Trophoblast cell (in vitro differentiated cells and primary cell): Measurements from ENCODE around the gene COQ2.
"Not testable (repeated sequence)": the region's sequence is repeated elsewhere in the genome, so short reads cannot be mapped to it uniquely, and the experiment has no call there.

ENCODE experiments used
- DNase-seq, 2 donors: peaks; one replicate each; pipeline ENCODE4 v3.0.0-alpha.2; 2016
- H2AFZ ChIP-seq: 2 replicates; pipeline ENCODE4 v1.6.1; 2013; ENCODE audit warnings: low read length, moderate library complexity, mild to moderate bottlenecking; ENCODE audit not compliant: insufficient read depth, poor library complexity
- H2AK5ac ChIP-seq: 2 replicates; pipeline ENCODE4 v1.6.1; 2013; ENCODE audit warnings: mild to moderate bottlenecking, low read length
- H2BK120ac ChIP-seq: 2 replicates; pipeline ENCODE4 v1.6.1; 2013; ENCODE audit warnings: low read length, mild to moderate bottlenecking, moderate library complexity; ENCODE audit not compliant: insufficient read depth, poor library complexity
- H2BK12ac ChIP-seq: 2 replicates; pipeline ENCODE4 v1.6.1; 2013; ENCODE audit warnings: mild to moderate bottlenecking, low read length, moderate library complexity
- H2BK5ac ChIP-seq: 2 replicates; pipeline ENCODE4 v1.6.1; 2013; ENCODE audit warnings: low read length, low read depth, moderate library complexity, mild to moderate bottlenecking; ENCODE audit not compliant: poor library complexity
- H3K14ac ChIP-seq: 2 replicates; pipeline ENCODE4 v1.6.1; 2013; ENCODE audit warnings: mild to moderate bottlenecking, low read length
- H3K18ac ChIP-seq: 2 replicates; pipeline ENCODE4 v1.6.1; 2013; ENCODE audit warnings: mild to moderate bottlenecking, low read length
- H3K23ac ChIP-seq: 2 replicates; pipeline ENCODE4 v1.6.1; 2013; ENCODE audit warnings: low read length
- H3K27ac ChIP-seq: 2 replicates; pipeline ENCODE4 v1.5.1; 2013; ENCODE audit warnings: low read depth, mild to moderate bottlenecking, inconsistent platforms, low read length, moderate library complexity
- H3K27me3 ChIP-seq: 2 replicates; pipeline ENCODE4 v1.6.1; 2013; ENCODE audit warnings: inconsistent platforms, mild to moderate bottlenecking, low read length, moderate library complexity; ENCODE audit not compliant: insufficient read depth
- H3K36me3 ChIP-seq, 2 experiments: 1 replicate in 1 of 2; 2 replicates in 1 of 2; pipeline ENCODE4 v1.6.1; 2013; ENCODE audit warnings: low read length in 2 of 2, mild to moderate bottlenecking in 2 of 2, moderate library complexity in 1 of 2; ENCODE audit not compliant: insufficient read depth in 2 of 2, control insufficient read depth in 1 of 2
- H3K4ac ChIP-seq: 2 replicates; pipeline ENCODE4 v1.6.1; 2013; ENCODE audit warnings: low read depth, mild to moderate bottlenecking, low read length, moderate library complexity
- H3K4me1 ChIP-seq, 2 experiments: 1 replicate in 1 of 2; 2 replicates in 1 of 2; pipeline ENCODE4 v1.6.1; 2013; ENCODE audit warnings: low read length in 2 of 2, mild to moderate bottlenecking in 2 of 2, moderate library complexity in 1 of 2; ENCODE audit not compliant: insufficient read depth in 2 of 2, control insufficient read depth in 1 of 2
- H3K4me2 ChIP-seq: 2 replicates; pipeline ENCODE4 v1.6.1; 2013; ENCODE audit warnings: inconsistent platforms, mild to moderate bottlenecking, low read length, moderate library complexity
- H3K4me3 ChIP-seq: 2 replicates; pipeline ENCODE4 v1.5.1; 2013; ENCODE audit warnings: mild to moderate bottlenecking, low read depth, low read length, inconsistent platforms
- H3K79me1 ChIP-seq: one replicate; pipeline ENCODE4 v1.6.1; 2013; ENCODE audit warnings: low read length
- H3K79me2 ChIP-seq: 2 replicates; pipeline ENCODE4 v1.6.1; 2013; ENCODE audit warnings: low read length, mild to moderate bottlenecking; ENCODE audit not compliant: control insufficient read depth, insufficient read depth, poor library complexity
- H3K9ac ChIP-seq: 2 replicates; pipeline ENCODE4 v1.6.1; 2013; ENCODE audit warnings: mild to moderate bottlenecking, low read length
- H3K9me3 ChIP-seq: 2 replicates; pipeline ENCODE4 v1.6.1; 2013; ENCODE audit warnings: low read depth, mild to moderate bottlenecking, control low read depth, inconsistent platforms, low read length; ENCODE audit not compliant: insufficient read depth
- H4K12ac ChIP-seq: 2 replicates; pipeline ENCODE4 v1.6.1; 2013; ENCODE audit warnings: low read depth, mild to moderate bottlenecking, low read length, moderate library complexity
- H4K8ac ChIP-seq: 2 replicates; pipeline ENCODE4 v1.6.1; 2013; ENCODE audit warnings: low read depth, mild to moderate bottlenecking, low read length, moderate library complexity
- H4K91ac ChIP-seq: one replicate; pipeline ENCODE4 v1.6.1; 2013; ENCODE audit warnings: low read depth, mild to moderate bottlenecking, low read length, moderate library complexity
- WGBS: extraction: QIAGEN DNeasy Blood & Tissue Kit; methylation state at CpG from one replicate; pipeline ENCODE4 v1.1.7; 2013; ENCODE audit warnings: missing lambda C conversion rate; ENCODE audit not compliant: insufficient read length, insufficient coverage; ENCODE audit errors: extremely low coverage; 5-methylcytosine and 5-hydroxymethylcytosine counted together

COQ2 gene

GRCh38 chr4:83234902-83235644 lies 49.5 kb downstream of the COQ2 start:
- H3K4ac ChIP-seq = no peak overlapping the region
- no peak overlapping the region for H3K23ac ChIP-seq
- no peak overlapping the region for H4K12ac ChIP-seq
- no peak overlapping the region for H3K18ac ChIP-seq
- no peak overlapping the region for H2AFZ ChIP-seq
- no peak overlapping the region for H3K27ac ChIP-seq
- H2BK12ac ChIP-seq = no peak overlapping the region
- H3K4me3 ChIP-seq = no peak overlapping the region
- no peak overlapping the region for H4K8ac ChIP-seq
- H3K4me2 ChIP-seq = no peak overlapping the region
- H3K79me2 ChIP-seq = no peaks in the 10 kb centered on the region
- no peaks in the 10 kb centered on the region for H3K4me1 ChIP-seq
- no peak overlapping the region for H3K14ac ChIP-seq
- no peaks in the 10 kb centered on the region for H3K9me3 ChIP-seq
- WGBS = no CpG with 5 or more reads among the region's 4 CpGs
- H3K27me3 ChIP-seq = no peaks in the 10 kb centered on the region
- no peak overlapping the region for H3K9ac ChIP-seq
- H3K36me3 ChIP-seq = no peaks in the 10 kb centered on the region
- peak; percentile 18 to 60 for DNase-seq
- no peak overlapping the region for H2AK5ac ChIP-seq
- H2BK120ac ChIP-seq = no peak overlapping the region
- H4K91ac ChIP-seq = no peak overlapping the region
- H3K79me1 ChIP-seq = no peaks in the 10 kb centered on the region
- H2BK5ac ChIP-seq = no peak overlapping the region

DNA sequence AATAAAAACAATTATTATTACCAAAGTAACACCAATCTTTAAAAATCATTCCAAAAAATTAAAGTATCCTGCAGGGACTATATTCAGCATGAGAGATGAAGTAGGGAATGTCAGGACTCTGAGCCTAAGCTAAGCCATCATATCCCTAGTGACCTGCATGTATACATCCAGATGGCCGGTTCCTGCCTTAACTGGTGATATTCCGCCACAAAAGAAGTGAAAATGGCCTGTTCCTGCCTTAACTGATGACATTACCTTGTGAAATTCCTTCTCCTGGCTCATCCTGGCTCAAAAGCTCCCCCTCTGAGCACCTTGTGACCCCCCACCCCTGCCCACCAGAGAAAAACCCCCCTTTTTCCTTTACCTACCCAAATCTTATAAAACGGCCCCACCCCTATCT lies 50.2 kb downstream of the COQ2 start:
- not testable (repeated sequence) for H3K23ac ChIP-seq, H2BK12ac ChIP-seq, H3K14ac ChIP-seq, H3K4me1 ChIP-seq, DNase-seq, H3K4me2 ChIP-seq, H3K27me3 ChIP-seq, H3K79me1 ChIP-seq, H2AK5ac ChIP-seq, H3K4ac ChIP-seq, H2BK5ac ChIP-seq, H4K12ac ChIP-seq, H3K9ac ChIP-seq, H4K91ac ChIP-seq, H3K36me3 ChIP-seq, H3K4me3 ChIP-seq, H3K27ac ChIP-seq, H3K79me2 ChIP-seq, H4K8ac ChIP-seq, H3K18ac ChIP-seq, H3K9me3 ChIP-seq, H2BK120ac ChIP-seq, H2AFZ ChIP-seq
- WGBS = no CpG with 5 or more reads among the region's 3 CpGs

DNA sequence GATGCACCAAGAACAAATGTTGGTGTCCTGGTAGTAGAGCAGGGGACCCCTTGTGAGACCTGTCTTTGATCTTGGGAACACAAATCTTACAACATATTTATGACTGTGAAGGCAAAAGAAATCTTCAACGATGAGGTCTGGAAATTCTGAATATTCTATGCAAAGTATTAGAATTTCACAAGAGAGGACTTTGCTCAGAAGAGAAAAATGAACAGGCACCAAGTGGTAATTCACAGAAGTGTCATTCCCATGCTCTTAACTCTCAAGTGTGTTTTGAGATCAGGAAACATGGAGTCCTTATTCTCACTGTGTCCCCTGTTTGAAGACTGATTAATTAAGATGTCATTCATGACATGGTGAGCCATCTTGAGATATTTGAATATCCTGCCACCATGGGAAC lies 52.5 kb downstream of the COQ2 start:
- peak in 1 of 2 donors; percentile 61 for DNase-seq
- no peak overlapping the region for H4K91ac ChIP-seq
- no peak overlapping the region for H2BK5ac ChIP-seq
- H3K4me3 ChIP-seq = no peak overlapping the region
- no peak overlapping the region for H3K23ac ChIP-seq
- WGBS = no CpG with 5 or more reads among the region's 1 CpG
- H3K4me1 ChIP-seq = no peaks in the 10 kb centered on the region
- H3K4me2 ChIP-seq = no peak overlapping the region
- H3K9me3 ChIP-seq = no peaks in the 10 kb centered on the region
- no peak overlapping the region for H3K27ac ChIP-seq
- no peaks in the 10 kb centered on the region for H3K79me2 ChIP-seq
- H4K8ac ChIP-seq = no peak overlapping the region
- H3K36me3 ChIP-seq = no peaks in the 10 kb centered on the region
- no peak overlapping the region for H2AK5ac ChIP-seq
- H3K27me3 ChIP-seq = no peaks in the 10 kb centered on the region
- no peak overlapping the region for H3K9ac ChIP-seq
- no peak overlapping the region for H3K14ac ChIP-seq
- H2BK12ac ChIP-seq = no peak overlapping the region
- no peak overlapping the region for H4K12ac ChIP-seq
- no peaks in the 10 kb centered on the region for H3K79me1 ChIP-seq
- no peak overlapping the region for H3K4ac ChIP-seq
- no peak overlapping the region for H2BK120ac ChIP-seq
- no peak overlapping the region for H3K18ac ChIP-seq
- no peak overlapping the region for H2AFZ ChIP-seq

GRCh38 chr4:83231620-83232076 lies 53.0 kb downstream of the COQ2 start:
- Histone ChIP-seq H3K27ac (no peak overlapping the region), H4K91ac (no peak overlapping the region), H3K18ac (no peak overlapping the region), H4K8ac (no peak overlapping the region), H3K4me3 (no peak overlapping the region), H2BK5ac (no peak overlapping the region), H3K4ac (no peak overlapping the region), H3K79me2 (no peaks in the 10 kb centered on the region), H3K4me2 (no peak overlapping the region), H2BK12ac (no peak overlapping the region), H3K79me1 (no peaks in the 10 kb centered on the region), H2AK5ac (no peak overlapping the region), H2BK120ac (no peak overlapping the region), H3K14ac (no peak overlapping the region), H3K9me3 (no peaks in the 10 kb centered on the region), H3K36me3 (no peaks in the 10 kb centered on the region), H4K12ac (no peak overlapping the region), H3K27me3 (no peaks in the 10 kb centered on the region), H2AFZ (no peak overlapping the region), H3K4me1 (no peaks in the 10 kb centered on the region), H3K9ac (no peak overlapping the region), H3K23ac (no peak overlapping the region)
- peak; percentile 72 to 73 for DNase-seq
- no CpG with 5 or more reads among the region's 1 CpG for WGBS
